Panc1 (cell line): ENCODE results near the gene R3HDM2. TPM values are rescaled to one million over a fixed set of nuclear protein-coding genes. Genes with fewer than 3 reads are reported as not detected.
A peak's percentile ranks its signal among the peaks of the same experiment; 100 is the strongest.

Experiments
- ATAC-seq: fragments of 200-7000 bp; cut with Tn5 transposase; 2 replicates; pipeline ENCODE4 v1.9.1; 2020; ENCODE audit warnings: mild to moderate bottlenecking, moderate library complexity
- BruUV-seq: library from RNA; stranded (reverse); fragments of 400-500 nt; replicated peaks from 2 replicates; lab custom pipeline; 2021; lab: Mats Ljungman, UMichigan
- CTCF ChIA-PET: fragments of 300-600 bp; sonication (Branson Sonifier 250); formaldehyde crosslinking; loops from one replicate; lab custom pipeline; 2022; ENCODE audit warnings: antibody characterized with exemption; lab: Charles Lee
- POLR2A ChIA-PET: fragments of 300-600 bp; sonication (Branson Sonifier 250); formaldehyde crosslinking; loops from one replicate; lab custom pipeline; 2022; ENCODE audit warnings: antibody characterized with exemption; lab: Charles Lee
- DNase-seq: peaks from one replicate; pipeline ENCODE4 v3.0.0-alpha.2; 2010; ENCODE audit warnings: low read depth, low spot score
- H3K27ac ChIP-seq: 2 replicates; pipeline ENCODE4 v1.5.1; 2011; ENCODE audit warnings: mild to moderate bottlenecking, low read length, inconsistent platforms
- H3K27me3 ChIP-seq: fragments of 200-500 bp; sonication (Bioruptor generic); 2 replicates; pipeline ENCODE4 v1.6.0; 2014; ENCODE audit warnings: low read length, inconsistent platforms; ENCODE audit not compliant: control insufficient read depth, insufficient read depth
- H3K36me3 ChIP-seq: fragments of 200-500 bp; sonication (Bioruptor generic); 2 replicates; pipeline ENCODE4 v1.5.1; 2014; ENCODE audit warnings: inconsistent platforms, mild to moderate bottlenecking, low read length, moderate library complexity; ENCODE audit not compliant: control insufficient read depth, insufficient read depth
- H3K4me1 ChIP-seq: 2 replicates; pipeline ENCODE4 v1.5.1; 2011; ENCODE audit warnings: inconsistent platforms, mild to moderate bottlenecking, low read length, moderate library complexity; ENCODE audit not compliant: control insufficient read depth, insufficient read depth
- H3K4me3 ChIP-seq, 2 experiments: 2 replicates each; pipeline ENCODE4 v1.5.1; 2011 to 2012; ENCODE audit warnings: low read depth in 2 of 2, low read length in 2 of 2, mild to moderate bottlenecking in 2 of 2, inconsistent platforms in 1 of 2, moderate library complexity in 1 of 2
- H3K9me3 ChIP-seq: fragments of 200-500 bp; sonication (Bioruptor generic); 2 replicates; pipeline ENCODE4 v1.5.1; 2014; ENCODE audit warnings: low read depth, mild to moderate bottlenecking, inconsistent platforms, low read length, moderate library complexity; ENCODE audit not compliant: control insufficient read depth, insufficient read depth
- POLR2AphosphoS5 ChIP-seq: IDR thresholded peaks from 2 replicates; pipeline ENCODE4 v1.6.1; 2012; ENCODE audit warnings: mild to moderate bottlenecking, low read depth, low read length, moderate library complexity
- SIN3A ChIP-seq: IDR thresholded peaks from 2 replicates; pipeline ENCODE4 v1.6.1; 2012; ENCODE audit warnings: low read depth, mild to moderate bottlenecking, low read length, moderate library complexity, borderline replicate concordance; ENCODE audit not compliant: insufficient read depth
- TCF7L2 ChIP-seq: IDR thresholded peaks from 2 replicates; pipeline ENCODE4 v1.6.1; 2011; ENCODE audit warnings: mild to moderate bottlenecking, low read depth, low read length, inconsistent platforms
- in situ Hi-C: cut with HindIII; loops from 2 replicates; pipeline ENCODE4 v1.10.0; 2016; ENCODE audit warnings: low sequenced_read_pairs, low pct_unique_long_range_greater_than_20kb
- intact Hi-C: fragments of 100-400 bp; cut with micrococcal nuclease; formaldehyde crosslinking; loops from one replicate; pipeline ENCODE4 v1.10.0; 2022; ENCODE audit not compliant: unreplicated experiment
- total RNA-seq: library from RNA; stranded (reverse); gene quantifications from one replicate; pipeline ENCODE4 v1.2.1, GENCODE V29; 2021; ENCODE audit not compliant: unreplicated experiment
- TF ChIP-seq, protein P1 (sequence below): fragments of 450-650 bp; IDR thresholded peaks from 2 replicates; pipeline ENCODE4 v1.5.1; 2017; ENCODE audit warnings: mild to moderate bottlenecking
- TF ChIP-seq, protein P2 (sequence below), 2 experiments: IDR thresholded peaks; 2 replicates each; pipeline ENCODE4 v1.6.1; 2011 to 2012; ENCODE audit warnings: low read depth in 2 of 2, control low read depth in 1 of 2, low read length in 1 of 2, mild to moderate bottlenecking in 1 of 2, moderate library complexity in 1 of 2; ENCODE audit not compliant: insufficient read depth in 1 of 2

The R3HDM2 gene
- total RNA-seq, 1 experiment from 2014 or later: 56.5 TPM

DNA sequence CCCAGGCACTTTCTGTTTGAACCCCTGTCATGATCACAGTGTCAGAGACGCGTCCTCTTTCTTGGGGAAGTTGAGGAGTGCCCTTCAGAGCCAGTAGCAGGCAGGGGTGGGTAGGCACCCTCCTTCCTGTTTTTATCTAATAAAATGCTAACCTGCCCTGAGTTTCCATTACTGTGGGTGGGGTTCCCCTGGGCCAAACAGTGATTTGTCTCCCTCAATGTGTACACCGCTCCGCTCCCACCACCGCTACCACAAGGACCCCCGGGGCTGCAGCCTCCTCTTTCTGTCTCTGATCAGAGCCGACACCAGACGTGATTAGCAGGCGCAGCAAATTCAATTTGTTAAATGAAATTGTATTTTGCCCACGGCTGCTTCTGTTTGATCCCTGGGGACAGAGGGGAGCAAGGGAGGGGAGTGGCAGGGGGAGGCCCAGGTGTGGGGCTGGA lies 196.2 kb downstream of the R3HDM2 start:
- no TSS peak for BruUV-seq
- intact Hi-C loops: no loop called here
- Histone ChIP-seq H3K4me1 (peaks cover 14% of the 10 kb centered on the region), H3K36me3 (no peaks in the 10 kb centered on the region; the same call in none of the 2 replicates), H3K27me3 (no peaks in the 10 kb centered on the region), H3K27ac (no peak overlapping the region), H3K4me3 (no peak overlapping the region), H3K9me3 (no peaks in the 10 kb centered on the region)
- ChIA-PET CTCF (no interaction called here), POLR2A (no interaction called here)
- TF ChIP-seq, protein P1, sequence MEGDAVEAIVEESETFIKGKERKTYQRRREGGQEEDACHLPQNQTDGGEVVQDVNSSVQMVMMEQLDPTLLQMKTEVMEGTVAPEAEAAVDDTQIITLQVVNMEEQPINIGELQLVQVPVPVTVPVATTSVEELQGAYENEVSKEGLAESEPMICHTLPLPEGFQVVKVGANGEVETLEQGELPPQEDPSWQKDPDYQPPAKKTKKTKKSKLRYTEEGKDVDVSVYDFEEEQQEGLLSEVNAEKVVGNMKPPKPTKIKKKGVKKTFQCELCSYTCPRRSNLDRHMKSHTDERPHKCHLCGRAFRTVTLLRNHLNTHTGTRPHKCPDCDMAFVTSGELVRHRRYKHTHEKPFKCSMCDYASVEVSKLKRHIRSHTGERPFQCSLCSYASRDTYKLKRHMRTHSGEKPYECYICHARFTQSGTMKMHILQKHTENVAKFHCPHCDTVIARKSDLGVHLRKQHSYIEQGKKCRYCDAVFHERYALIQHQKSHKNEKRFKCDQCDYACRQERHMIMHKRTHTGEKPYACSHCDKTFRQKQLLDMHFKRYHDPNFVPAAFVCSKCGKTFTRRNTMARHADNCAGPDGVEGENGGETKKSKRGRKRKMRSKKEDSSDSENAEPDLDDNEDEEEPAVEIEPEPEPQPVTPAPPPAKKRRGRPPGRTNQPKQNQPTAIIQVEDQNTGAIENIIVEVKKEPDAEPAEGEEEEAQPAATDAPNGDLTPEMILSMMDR: no peak
- TF ChIP-seq TCF7L2 (no peak), SIN3A (no peak), POLR2AphosphoS5 (no peak)
- TF ChIP-seq, protein P2, sequence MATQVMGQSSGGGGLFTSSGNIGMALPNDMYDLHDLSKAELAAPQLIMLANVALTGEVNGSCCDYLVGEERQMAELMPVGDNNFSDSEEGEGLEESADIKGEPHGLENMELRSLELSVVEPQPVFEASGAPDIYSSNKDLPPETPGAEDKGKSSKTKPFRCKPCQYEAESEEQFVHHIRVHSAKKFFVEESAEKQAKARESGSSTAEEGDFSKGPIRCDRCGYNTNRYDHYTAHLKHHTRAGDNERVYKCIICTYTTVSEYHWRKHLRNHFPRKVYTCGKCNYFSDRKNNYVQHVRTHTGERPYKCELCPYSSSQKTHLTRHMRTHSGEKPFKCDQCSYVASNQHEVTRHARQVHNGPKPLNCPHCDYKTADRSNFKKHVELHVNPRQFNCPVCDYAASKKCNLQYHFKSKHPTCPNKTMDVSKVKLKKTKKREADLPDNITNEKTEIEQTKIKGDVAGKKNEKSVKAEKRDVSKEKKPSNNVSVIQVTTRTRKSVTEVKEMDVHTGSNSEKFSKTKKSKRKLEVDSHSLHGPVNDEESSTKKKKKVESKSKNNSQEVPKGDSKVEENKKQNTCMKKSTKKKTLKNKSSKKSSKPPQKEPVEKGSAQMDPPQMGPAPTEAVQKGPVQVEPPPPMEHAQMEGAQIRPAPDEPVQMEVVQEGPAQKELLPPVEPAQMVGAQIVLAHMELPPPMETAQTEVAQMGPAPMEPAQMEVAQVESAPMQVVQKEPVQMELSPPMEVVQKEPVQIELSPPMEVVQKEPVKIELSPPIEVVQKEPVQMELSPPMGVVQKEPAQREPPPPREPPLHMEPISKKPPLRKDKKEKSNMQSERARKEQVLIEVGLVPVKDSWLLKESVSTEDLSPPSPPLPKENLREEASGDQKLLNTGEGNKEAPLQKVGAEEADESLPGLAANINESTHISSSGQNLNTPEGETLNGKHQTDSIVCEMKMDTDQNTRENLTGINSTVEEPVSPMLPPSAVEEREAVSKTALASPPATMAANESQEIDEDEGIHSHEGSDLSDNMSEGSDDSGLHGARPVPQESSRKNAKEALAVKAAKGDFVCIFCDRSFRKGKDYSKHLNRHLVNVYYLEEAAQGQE (IDR thresholded peaks at IDR 0.05; ENCODE audit: insufficient read depth in 1 of 2, low read depth in 2 of 2, low read length in 1 of 2): no peak
- ATAC-seq: no peak
- DNase-seq: no peak
- in situ Hi-C loops: no loop called here

DNA sequence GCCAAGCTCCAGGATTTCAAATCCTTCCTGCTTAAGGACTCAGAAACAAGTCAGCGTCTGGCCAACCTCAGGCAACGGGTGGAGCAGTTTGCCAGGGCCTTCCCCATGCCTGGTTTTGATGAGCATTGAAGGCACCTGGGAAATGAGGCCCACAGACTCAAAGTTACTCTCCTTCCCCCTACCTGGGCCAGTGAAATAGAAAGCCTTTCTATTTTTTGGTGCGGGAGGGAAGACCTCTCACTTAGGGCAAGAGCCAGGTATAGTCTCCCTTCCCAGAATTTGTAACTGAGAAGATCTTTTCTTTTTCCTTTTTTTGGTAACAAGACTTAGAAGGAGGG lies 196.6 kb downstream of the R3HDM2 start:
- no peak for ATAC-seq
- H3K9me3 ChIP-seq: no peaks in the 10 kb centered on the region
- peaks cover 10% of the 10 kb centered on the region; the same call in 1 of the 2 replicates for H3K4me1 ChIP-seq
- intact Hi-C loops: no loop called here
- no peak overlapping the region for H3K27ac ChIP-seq
- DNase-seq: no peak
- no peaks in the 10 kb centered on the region; the same call in none of the 2 replicates for H3K36me3 ChIP-seq
- TF ChIP-seq POLR2AphosphoS5 (no peak), SIN3A (no peak), TCF7L2 (no peak)
- TF ChIP-seq, protein P2 (IDR thresholded peaks at IDR 0.05; ENCODE audit: insufficient read depth in 1 of 2, low read depth in 2 of 2, low read length in 1 of 2): no peak
- TF ChIP-seq, protein P1: no peak
- ChIA-PET CTCF (no interaction called here), POLR2A (no interaction called here)
- BruUV-seq: TSS peak; percentile 57
- H3K27me3 ChIP-seq: no peaks in the 10 kb centered on the region
- in situ Hi-C loops: no loop called here
- no peak overlapping the region for H3K4me3 ChIP-seq
